ENCODE data around the gene RPTOR. TPM values are rescaled to one million over a fixed set of nuclear protein-coding genes. Genes with fewer than 3 reads are reported as not detected.

Gene RPTOR
- polyA plus RNA-seq, 12 donors: 16.0 to 34.1 (median 21.6) TPM; not detected in 1

DNA sequence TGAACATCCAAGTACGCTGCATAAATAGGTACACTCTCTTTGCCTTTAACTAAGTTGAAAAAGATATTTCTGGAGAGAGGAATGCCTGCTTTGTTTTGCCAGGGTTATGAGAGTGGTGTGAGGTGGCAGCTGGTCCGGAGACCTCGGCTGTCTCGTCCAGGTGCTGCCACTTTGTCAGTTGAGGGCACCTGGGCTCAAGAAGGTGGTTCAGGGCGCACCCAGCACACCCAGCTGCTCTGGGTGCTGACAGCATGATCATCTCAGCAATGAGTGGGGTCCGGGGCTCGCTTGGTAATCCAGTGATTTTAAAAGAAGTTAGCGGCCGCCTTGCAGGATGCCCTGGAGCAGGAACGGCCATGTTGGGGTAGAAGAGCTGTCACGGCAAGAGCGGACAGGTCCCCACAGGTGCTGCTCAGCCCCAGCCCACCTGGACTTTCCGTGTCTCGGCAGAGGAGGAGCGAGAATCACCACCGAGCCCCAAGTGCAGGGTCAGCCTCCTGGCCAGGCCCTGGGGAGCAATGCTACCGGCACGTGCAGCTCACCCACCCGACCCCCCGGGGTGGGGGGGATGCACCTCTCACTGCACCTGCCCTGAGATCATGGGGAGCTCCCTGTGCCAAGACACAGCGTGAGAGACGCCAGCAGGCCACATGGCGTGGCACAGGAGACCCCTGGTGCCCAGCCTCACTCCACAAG lies 379.6 kb downstream of the RPTOR start:
- DNase-seq: no peak

DNA sequence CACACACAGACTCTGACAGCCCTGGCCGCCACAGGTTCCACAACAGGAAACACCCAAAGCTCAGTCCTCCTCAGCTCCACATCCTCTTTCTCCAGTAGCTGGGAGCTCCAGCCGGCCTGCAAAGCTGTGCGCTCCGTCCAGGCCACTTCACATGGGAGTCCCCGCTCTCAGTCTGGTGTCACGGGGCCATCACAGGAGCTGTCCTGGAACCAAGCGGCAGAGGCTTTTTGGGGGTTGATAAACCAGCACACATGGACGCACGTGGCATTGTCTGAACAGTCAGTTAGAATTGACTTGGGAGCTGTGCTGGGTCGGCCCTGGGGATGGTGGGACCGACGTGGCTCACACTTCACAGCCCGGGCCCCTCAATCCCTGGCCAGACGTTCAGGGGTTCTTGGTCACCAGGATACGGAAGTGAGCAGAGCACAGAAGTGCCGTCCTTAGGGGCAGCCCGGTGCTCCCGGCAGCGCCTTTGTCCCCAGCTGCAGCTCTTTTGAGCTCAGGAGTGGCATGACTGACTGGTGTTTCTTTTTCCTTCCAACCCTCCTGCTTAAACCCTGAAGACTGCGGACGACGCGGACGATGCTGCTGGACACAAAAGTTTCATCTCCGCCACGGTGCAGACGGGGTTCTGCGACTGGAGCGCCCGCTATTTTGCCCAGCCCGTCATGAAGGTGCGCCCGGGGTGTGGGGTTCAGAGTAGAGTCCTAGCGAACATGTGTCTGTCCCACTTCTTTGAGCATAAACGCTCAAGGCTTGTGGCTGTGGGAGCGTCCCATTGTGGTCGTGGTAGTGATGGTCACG lies 380.4 kb downstream of the RPTOR start:
- DNase-seq: no peak

DNA sequence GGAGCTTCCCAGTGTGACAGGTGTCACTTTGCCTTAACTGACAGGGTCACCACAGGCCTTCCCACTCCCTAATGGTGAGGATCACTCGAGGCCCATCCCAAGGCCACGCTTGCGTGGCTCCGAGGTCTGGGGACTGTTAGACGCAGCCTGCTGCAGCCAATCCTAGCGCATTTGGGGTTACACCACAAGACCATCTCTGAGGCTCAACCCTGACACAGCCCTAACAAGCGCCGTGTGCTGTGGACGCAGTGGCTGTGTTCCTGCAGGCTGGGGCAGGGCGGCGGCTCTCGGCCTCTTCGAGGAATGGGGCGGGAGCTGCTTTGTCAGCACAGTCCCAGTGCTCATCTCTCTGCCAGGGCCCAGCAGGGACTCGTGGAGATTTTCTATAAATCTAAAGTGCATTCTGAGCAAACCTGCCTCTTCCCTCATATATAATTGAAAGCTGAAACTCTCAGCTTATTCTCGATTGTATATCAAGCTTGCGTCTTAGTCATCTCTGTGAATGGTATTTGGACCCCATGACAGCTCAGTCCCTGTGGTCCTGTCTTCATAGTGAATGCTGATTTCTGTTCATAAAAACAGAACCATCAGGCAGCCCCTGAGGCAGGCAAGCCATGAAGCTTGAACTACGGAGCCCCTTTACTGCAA lies 381.2 kb downstream of the RPTOR start:
- DNase-seq: no peak

GRCh38 chr17:80926591-80927250 lies 382.1 kb downstream of the RPTOR start:
- no peak for DNase-seq

DNA sequence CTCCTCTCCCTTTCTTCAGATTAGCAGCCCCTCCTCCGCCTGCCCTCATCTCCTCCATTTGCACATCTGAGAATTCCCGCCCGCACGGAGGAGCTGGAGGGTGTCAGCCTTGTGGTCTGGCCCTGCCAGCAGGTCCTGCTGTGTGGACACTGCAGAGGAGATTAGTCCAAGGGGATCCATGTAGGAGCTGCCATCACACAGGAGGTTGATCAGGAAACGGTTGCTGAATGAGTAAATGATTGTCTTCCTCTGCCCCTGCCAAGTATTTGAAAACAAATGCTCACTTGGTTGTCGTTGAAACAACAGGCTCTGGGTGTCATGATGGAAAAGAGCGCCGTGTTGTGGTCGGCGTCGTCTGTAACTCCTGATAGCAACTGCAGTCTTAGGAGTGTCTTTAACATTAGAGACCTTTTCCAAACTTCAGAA lies 383.2 kb downstream of the RPTOR start:
- DNase-seq: no peak

DNA sequence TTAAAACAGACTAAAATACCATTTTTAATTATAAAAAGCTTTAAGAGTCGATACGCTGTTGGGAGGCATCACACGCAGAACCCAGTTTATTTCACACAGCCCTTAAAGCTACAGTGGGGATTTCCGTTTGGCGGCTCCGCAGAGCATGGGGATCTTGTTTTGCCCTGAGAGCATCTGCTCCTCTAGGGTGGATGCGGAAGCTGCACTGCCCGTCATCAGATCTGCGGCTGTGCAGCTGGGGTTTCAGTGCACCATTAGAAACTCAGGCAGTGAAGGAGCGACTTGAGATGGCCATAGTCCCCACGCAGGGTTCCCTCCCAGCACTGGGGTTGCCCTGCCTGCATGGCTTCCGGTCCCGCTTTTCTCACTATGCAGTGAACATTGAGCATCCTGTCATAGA lies 384.8 kb downstream of the RPTOR start:
- DNase-seq: no peak

- no peak for DNase-seq
Observed at GRCh38 chr17:80930335-80931279, 386.0 kb downstream of the RPTOR start.

DNA sequence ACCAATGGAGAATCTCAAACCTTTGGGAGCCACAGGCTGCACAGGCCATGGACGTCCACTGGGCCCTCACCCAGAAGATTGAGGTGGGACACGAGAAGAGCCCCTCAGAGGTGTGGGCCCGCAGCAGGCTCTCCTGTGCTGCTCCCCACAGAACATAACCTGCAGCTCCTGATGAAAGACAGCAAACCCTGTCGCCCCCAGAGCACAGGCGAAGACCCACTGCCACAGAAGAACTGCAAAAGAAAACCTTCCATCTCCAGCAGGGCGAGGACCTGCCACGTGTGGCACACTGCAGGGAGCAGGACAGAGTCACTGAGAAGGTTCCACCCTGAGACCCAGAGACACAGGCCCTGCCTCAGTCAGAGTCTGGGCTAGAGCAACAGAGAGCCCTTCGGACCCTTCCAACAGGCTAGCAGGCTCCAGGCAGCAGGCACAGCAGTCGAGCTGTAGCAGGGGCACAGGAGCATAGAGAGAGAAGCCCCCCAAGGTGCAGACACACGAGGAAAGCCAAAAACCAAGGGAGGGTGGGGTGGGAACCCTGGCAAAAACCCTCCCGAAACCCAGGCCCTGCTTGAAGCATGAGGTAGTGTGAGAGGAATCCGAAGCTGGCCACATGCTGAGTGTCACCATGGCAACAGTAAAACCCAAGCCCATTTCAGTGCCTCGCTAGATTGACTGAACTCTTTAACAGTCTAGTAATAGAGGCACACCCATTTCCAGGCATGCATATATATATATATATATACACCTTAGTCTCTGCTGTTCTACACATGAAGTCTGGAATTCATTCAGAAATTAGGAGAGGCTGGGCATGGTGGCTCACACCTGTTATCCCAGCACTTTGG lies 387.0 kb downstream of the RPTOR start:
- peak; percentile 41 for DNase-seq

- no peak for DNase-seq
Observed at GRCh38 chr17:80935526-80935925, 390.9 kb downstream of the RPTOR start.

DNA sequence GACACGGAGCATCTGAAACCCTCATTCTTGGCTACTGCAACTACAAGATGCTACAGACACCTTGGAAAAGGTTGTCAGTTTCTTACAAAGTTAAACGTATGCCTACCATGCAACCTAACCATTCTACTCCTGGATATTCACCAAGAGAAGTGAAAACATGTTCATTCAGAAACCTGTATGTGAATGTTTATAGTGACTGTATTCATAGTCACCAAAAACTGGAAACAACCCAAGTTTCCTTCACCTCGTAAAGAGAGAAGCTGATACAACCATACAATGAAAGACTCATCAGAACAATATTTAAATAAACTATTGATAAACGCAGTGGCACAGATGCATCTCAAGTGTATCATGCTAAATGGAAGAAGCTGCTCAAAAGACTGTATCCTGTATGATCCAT lies 391.6 kb downstream of the RPTOR start:
- no peak for DNase-seq

- no peak for DNase-seq
Observed at GRCh38 chr17:80936723-80937122, 392.1 kb downstream of the RPTOR start.

- no peak for DNase-seq
Observed at GRCh38 chr17:80937462-80938381, 393.1 kb downstream of the RPTOR start.

- DNase-seq: no peak
Observed at GRCh38 chr17:80938556-80938955, 393.9 kb downstream of the RPTOR start.

DNA sequence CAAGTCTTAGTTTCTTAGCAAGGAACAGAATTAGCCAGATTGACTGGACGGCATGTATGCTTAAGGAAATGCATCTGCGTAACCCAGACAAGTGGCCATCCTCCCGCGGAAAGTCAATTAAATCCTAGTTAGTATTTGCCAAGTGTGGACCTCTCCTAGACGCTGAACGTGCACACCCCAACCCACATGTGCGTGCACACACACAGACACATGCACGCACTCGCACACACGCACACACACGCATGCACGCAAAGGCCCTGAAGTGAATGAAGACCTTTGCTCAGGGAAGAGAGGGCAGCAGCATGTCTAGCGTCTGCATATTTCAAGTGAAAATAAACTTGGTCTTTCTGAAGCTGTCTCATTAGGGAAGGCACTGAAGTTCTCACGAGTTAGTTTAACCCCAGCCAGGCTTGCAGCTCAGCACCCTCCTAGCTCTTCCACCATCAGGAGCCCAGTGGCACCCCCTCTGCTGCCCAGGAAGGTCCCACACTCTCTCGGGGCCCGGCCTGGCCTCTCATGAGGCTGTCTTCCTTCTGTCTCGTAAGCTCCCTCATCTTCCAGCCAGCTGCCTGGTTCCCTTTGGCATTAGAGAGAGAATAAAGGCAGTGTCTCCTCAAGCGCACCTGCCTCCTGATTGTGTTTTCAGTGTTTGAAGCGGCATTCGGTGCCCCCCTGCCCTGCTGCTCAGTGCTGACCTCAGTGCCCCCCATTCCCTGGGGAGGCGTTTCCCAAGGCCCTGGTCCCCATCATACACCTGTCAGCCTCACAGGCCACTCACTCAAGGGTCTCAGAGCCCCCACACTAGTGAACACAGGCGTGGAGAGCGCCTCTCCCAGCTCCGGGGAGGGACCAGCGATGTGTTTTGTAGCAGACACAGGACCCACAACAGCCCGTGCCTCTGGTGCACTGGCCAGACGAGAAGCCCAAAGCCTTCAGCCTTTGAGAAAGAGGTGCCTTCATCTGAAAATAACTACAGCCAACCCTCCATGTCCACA lies 394.8 kb downstream of the RPTOR start:
- DNase-seq: no peak

GRCh38 chr17:80940171-80941123 lies 395.8 kb downstream of the RPTOR start:
- no peak for DNase-seq

DNA sequence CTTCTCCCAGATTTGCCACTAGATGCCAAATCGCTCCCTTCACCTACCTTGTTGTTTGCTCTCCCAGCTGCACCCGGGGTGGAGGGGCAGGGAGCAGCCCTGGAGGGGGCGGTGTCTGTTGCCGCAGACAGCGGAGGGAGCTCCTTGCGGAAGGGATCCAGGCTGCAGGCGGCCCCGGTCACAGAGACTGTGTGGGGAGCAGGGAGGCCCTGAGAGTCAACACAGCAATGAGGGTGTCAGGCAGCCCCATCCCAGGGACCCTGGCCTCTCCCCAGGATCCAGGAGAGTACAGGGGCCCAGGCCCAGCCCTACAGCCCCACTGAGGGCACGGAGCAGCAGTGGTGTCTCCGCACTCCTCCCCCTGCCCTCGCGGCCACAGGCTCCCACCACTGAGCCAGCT lies 396.5 kb downstream of the RPTOR start:
- DNase-seq: no peak

Measured in muscle of arm (tissue), 12 donors.